8988T (cell line): ENCODE data around the gene STXBP2.
"Not testable (repeated sequence)": the region's sequence is repeated elsewhere in the genome, so short reads cannot be mapped to it uniquely, and the experiment has no call there.

Experiments used
- DNase-seq: peaks from one replicate; pipeline ENCODE4 v3.0.0; 2011

STXBP2 gene

DNA sequence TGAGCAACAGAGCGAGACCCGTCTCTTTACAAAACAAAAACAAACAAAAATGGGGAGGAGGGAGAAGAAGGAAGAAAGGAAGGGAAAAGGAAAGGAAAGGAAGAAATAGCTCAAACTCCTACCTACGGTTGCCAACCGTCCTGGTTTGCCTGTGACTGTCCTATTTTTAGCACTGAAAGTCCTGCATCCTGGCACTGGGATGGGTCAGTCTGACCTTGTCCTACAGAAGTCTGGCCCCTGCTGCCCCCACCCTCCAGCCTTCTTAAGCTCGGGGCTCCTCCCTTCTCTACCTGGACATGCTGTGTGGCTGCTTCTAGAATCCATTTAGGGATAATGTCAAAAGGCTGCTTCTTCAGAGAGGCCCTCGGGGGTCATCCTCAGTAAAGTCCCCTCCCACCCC lies 1.2 kb upstream of the STXBP2 start:
- no peak for DNase-seq

DNA sequence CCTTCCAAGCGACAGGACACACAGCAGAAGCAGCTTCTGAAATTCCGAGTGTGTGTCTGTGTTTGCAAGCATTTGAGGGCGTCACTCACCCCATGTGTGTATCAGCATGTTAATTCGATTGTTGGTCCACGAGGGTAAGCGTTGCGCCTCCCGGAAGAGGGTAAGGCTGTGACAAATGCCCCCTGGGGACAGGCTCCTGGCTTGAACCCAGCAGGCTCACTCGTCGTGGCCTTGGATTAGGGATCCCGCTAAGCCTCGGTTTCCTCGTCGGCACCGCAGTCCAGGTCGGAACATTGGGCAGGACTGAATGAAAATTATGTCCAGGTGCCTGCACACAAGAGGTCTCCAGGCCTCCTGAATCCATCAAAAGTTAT lies 606 bp upstream of the STXBP2 start:
- no peak for DNase-seq

DNA sequence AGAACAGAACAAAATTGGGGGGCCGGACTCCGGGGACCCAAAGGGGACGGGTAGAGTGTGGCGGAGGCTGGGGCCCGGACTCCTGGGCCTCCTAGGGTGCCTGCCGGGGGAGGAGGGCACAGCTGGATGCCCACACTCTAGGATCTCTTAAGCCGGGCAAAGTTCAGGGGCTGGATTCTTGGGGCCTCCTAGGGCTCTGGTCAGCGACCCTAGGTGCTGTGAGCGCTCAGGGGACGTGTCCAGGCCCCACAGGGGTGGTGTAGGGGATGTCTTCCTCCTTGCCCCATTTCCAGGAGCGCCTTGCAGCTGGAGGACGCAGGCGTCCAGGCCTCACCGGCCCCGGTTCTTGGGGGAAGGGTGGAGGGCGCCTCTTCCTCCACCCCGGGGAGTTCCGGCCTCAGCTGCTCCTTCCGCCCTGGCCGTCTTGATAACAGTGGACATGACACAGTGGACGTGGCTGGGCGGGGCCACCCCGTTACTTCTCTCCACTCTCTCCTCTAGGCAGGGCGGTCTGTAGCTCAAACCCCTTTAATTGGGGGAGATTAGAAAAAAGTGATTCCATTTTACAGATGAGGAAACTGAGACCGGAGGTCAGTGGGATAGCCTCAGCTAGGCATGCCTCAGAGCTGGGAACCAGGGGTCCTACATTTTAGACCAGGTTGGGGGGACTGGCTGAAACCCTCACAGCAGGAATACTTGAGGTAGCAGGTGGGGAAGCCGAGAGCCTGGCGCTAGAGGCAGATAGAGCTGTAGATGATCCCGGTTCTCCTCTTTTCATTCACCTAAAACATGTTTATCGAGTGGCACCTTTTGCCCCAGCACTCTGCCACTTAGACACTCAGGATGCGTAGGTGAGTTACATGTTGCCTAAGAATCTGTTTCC lies 705 bp downstream of the STXBP2 start:
- DNase-seq, result no peak

DNA sequence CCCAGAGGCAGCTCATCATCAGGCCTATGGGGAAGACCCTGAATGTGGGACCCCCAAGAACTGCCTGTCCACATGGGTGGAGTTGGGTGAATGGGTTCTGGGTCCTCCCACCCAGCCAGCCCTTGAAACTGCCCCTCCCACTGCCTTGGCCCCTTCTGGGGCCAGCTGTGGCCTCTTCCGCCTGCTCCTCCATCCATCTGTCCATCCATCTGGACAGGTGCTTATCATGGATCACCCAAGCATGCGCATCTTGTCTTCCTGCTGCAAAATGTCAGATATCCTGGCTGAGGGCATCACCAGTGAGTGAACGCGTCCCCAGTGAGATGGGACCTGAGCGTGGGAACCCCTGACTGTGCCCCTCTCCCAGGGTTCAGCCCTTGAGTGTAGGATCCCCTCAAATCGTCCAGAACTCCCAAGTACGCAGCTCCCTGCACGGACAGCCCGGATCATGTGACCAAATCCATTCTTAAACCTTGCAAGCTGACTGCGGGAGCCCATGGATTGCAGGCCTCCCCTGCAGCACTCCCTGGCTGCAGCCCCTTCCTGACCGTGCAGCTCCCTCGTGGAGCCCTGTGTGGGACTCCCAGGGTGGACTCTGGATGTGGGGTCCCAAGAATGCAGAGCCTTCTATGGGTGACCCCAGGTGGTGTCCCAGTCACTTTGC lies 2.0 kb downstream of the STXBP2 start:
- no peak for DNase-seq

DNA sequence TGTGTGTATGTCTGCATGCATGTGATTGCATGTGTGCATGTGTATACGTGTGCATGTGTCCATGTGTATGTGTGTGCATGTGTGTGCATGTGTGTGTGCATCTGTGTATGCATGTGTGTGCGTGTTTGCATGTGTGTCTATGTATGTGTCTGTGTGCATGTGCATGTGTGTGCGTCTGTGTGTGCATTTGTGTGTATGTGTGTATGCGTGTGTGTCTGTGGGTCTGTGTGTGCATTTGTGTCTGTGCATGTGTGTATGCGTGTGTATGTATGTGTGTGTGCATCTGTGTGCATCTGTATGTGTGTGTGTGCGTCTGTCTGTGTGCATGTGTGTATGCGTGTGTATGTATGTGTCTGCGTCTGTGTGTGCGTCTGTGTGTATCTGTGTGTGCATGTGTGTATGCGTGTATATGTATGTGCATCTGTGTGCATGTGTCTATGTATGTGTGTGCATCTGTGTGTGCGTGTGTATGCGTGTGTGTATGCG lies 3.0 kb downstream of the STXBP2 start:
- no peak for DNase-seq

DNA sequence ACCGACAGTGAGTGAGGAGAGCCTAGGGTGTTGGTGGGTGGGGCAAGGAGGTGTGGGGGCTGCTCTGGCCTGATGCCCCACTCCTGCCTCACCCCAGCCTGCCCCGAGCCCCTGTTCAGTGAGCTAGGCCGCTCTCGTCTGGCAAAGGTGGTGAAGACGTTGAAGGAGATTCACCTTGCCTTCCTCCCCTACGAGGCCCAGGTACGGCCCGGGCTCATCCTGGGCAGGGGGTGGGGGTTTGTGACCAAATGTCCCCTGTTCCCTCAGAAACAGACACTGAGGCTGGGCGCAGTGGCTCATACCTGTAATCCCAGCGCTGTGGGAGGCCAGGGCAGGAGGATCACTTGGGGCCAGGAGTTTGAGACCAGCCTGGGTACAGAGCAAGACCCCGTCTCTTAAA lies 3.9 kb downstream of the STXBP2 start:
- DNase-seq, result no peak

DNA sequence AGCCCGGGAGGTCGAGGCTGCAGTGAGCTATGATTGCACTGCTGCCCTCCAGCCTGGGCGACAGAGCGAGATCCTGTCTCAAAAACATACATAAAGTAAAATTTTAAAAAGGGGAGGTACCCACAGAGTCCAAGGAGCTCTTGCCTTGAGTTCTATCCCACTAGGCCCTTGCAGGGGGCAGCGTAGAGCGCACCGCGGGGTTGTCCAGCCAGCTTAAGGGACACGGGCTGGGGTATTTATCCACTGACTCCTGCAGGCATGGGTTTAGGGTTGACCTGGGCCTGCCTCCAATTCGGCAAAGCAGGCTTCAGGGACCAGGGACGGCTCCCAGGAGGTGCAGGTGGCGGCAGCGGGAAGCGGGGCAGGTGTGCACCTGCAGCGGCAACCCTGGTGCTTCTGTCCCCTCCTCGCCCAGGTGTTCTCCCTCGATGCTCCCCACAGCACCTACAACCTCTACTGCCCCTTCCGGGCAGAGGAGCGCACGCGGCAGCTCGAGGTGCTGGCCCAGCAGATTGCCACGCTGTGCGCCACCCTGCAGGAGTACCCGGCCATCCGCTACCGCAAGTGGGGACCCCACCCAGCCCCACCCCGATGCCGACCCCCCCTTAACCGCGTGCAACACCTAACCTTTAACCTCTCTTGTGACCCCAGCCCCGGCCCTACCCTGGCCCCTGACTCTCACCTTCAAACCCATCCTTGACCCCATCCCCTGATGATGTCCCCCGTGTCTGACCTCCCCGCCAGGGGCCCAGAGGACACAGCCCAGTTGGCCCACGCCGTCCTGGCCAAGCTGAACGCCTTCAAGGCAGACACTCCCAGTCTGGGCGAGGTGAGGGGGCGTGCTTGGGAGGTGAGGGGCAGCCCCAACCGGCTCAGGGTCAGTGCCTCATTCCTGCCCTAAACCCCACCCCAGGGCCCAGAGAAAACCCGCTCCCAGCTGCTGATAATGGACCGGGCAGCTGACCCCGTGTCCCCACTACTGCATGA lies 4.7 kb downstream of the STXBP2 start:
- no peak for DNase-seq

DNA sequence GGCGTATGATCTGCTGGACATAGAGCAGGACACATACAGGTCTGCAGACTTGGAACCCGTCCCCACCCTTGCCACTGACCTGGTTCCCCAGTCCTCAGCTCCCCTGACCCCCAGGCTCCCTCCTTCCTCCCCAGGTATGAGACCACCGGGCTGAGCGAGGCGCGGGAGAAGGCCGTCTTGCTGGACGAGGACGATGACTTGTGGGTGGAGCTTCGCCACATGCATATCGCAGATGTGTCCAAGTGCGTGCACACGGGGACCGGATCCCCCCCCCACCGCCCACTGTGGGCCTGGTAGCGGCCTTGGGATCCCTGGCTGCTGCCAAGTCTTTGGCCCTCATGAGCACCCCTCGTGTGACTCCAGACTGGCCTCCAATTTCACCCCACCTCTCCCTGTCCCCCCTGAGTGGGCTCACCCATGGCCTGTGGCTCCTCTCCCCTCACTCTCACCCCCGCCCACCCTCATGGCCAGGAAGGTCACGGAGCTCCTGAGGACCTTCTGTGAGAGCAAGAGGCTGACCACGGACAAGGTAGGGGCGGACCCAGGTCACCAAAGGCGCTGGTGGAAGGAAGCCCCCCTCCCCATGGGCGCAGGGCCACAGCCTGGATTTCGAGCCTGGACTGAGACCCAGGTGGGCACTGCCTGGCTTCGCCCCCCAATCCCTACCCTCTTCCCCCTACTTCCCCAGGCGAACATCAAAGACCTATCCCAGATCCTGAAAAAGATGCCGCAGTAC lies 5.6 kb downstream of the STXBP2 start:
- no peak for DNase-seq

DNA sequence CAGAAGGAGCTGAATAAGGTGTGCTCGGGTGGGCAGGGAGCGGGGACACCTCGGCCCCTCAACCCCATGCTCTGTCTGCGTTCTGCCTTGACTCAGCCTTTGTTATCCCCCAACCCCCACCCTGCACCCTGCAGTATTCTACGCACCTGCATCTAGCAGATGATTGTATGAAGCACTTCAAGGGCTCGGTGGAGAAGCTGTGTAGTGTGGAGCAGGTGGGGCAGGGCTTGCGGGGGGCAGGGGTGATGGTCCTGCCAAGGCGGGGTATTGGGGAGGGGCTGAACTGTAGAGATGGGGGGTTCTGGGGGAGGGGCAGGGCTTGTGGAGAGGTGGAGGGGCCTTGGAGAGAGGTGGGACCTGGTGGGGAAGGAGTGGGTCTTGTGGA lies 6.1 kb downstream of the STXBP2 start:
- DNase-seq, result no peak

DNA sequence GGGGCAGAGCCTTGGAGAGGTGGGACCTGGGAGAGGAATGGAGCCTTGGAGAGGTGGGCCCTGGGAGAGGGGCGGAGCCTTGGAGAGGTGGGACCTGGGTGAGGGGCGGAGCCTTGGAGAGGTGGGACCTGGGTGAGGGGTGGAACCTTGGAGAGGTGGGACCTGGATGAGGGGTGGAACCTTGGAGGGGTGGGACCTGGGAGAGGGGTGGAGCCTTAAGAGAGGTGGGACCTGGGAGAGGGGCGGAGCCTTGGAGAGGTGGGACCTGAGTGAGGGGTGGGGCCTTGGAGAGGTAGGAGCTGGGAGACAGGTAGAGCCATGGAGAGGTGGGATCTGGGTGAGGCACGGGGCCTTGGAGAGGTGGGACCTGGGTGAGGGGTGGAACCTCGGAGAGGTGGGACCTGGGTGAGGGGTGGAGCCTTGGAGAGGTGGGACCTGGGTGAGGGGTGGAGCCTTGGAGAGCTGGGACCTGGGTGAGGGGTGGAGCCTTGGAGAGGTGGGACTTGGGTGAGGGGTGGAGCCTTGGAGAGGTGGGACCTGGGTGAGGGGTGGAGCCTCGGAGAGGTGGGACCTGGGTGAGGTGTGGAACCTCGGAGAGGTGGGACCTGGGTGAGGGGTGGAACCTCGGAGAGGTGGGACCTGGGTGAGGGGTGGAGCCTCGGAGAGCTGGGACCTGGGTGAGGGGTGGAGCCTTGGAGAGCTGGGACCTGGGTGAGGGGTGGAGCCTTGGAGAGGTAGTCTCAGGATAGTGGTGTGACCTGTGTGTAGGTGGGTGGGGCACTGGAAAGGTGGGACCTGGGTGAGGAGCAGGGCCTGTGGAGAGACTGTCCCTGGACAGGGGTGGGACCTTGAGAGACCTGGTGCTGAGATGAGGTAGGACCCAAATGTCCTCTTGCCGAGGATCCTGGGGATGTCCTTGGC lies 7.0 kb downstream of the STXBP2 start:
- DNase-seq, result not testable (repeated sequence)

DNA sequence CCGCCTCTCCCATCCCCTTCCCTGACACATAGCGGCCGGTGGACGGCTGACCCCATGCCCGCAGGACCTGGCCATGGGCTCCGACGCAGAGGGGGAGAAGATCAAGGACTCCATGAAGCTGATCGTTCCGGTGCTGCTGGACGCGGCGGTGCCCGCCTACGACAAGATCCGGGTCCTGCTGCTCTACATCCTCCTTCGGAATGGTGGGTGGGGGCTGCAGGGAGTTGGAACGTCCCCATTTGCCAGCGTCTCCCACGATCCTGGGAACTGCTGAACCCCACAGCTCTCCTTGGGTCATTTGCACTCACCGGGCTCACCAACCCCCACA lies 7.6 kb downstream of the STXBP2 start:
- no peak for DNase-seq

DNA sequence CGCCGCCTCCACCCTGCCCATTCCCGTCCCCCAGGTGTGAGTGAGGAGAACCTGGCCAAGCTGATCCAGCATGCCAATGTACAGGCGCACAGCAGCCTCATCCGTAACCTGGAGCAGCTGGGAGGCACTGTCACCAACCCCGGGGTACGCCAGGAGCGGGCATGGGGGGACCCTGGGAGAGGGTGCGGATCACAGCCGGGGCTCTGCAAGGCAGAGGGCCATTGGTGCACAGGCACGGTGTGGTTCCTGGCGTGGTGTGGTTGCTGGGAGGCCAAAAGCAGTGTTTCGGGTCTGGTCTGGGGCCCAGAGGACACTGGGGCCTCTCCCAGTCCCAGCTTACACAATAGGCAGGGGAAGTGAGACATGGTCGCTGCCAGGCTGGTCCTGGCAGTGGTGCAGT lies 8.3 kb downstream of the STXBP2 start:
- no peak for DNase-seq

DNA sequence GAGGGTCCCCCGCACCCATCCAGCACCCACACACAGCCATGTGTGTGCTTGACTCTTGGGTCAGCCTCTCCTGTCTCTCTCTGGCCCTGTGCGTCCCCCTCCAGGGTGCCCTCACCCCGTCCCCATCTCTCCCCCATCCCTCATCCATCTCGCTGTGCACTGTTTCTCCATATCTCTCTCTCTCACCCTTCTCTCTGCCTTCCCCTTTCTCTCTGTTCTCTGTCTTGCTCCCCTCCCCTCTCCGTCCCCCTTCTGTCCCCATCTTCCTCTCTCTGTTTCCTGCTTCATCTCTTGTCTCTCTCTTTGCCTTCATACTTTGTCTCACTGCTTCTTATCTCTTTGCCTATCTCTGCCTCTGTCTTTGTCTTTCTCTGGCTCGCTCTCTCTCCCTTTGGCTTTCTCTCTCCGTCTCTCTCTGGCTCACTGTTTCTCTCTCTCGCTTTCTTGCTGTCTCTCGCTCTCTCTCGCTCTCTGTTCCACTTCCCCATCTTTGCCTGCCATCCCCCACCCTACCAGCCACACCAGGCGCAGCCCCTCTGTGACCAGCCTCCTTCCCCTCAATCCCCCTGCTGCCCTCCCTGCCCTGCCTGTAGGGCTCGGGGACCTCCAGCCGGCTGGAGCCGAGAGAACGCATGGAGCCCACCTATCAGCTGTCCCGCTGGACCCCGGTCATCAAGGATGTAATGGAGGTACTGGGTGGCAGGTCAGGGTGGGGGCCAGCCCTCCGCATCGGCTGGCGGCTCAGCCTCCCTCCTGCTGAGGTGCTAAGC lies 8.9 kb downstream of the STXBP2 start:
- no peak for DNase-seq

DNA sequence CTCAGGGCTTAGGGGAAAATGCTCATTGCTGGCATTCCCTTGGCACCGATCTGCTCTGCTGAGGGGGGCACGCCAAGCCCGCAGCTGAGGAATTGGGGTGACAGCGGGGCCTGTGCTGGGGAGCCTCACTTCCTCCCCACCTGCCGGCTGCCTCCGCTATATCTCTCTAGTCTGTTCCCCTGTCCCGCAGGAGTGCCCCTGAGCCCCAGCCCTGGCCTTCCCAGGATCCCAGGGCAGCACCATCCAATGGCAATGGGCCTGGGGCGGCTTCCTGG lies 9.5 kb downstream of the STXBP2 start:
- DNase-seq, result no peak

DNA sequence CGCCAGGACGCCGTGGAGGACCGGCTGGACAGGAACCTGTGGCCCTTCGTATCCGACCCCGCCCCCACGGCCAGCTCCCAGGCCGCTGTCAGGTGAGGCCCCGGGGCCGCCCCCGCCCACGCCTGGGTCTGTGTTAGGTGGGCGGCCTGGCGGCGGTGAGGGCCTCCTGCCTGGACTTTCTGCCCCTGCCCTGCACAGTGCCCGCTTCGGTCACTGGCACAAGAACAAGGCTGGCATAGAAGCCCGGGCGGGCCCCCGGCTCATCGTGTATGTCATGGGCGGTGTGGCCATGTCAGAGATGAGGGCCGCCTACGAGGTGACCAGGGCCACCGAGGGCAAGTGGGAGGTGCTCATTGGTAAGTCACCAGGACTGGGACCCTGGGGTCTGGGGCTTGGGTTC lies 10.2 kb downstream of the STXBP2 start:
- DNase-seq, result no peak

DNA sequence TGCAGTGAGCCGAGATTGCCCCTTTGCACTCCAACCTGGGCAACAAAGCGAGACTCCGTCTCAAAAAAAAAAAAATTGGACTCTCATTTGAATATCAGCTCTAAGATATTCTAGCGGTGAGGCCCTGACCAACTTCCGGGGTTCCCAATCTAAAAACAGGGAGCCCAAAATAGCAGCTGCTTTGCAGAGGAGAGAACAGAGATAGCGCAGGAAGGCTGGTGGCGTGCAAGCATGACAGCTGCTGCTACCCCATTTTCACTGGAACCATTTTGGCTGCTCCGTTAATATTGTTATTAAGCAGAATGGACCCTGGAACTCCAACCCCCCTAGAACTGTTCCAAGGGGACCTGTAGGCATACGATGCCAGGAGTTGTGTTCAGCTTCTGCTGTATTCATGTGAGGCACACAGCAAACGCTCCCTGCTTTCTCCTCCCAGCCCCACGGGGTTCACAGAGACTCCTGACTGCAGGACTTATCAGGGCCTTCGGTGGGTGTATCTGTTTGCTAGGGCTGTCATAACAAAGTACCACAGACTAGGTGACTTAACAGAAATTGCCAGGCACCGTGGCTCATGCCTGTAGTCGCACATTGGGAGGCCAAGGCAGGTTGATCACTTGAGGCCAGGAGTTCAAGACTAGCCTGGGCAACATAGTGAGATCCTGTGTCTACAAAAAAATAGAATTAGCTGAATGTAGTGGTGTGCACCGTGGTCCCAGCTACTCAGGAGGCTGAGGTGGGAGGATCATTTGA lies 11.5 kb downstream of the STXBP2 start:
- DNase-seq, result no peak

DNA sequence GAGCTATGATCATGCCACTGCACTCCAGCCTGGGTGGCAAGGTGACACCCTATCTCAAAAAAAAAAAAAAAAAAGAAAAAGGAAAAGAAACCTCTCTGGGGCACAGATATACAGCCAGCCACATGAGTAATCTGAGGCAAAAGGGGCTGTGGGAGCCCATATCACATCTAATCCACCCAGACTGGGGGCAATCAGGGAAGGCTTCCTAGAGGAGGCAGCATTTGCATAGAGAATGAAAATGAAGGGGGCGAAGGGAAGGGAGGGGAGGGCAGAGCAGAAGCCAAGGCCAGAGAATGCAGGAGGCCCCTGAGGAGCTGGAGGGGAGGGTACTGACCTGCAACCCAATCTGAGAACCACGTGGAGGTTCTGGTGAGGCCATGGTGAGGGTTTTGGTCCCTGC lies 13.2 kb downstream of the STXBP2 start:
- no peak for DNase-seq

DNA sequence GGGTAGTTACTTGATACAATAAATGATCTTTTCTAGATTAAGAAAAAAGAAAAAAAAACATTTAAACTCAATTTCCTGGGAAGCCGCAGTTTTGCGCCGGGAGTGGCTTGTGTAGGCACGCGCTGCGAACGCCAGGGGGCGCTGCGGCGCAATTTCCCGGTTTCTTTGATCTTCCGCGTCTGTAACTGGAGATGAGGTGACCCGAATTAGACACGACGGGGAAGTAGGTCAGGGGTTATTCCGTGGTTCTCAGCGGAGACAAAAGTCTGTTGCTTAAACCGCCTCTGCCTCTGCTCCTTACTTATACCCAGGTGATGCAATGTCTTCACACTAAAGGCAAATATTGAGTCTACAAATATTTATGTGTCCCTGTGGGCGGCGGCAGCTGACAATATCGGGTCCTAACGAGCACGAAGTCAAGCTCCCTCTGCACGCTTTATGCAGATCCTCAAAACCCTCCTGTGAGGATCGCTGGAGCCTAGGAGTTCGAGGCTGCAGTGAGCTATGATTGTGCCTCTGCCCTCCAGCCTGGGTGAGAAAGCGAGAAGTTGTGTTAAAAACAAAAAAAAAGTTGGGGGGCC lies 15.2 kb downstream of the STXBP2 start:
- DNase-seq, result no peak

DNA sequence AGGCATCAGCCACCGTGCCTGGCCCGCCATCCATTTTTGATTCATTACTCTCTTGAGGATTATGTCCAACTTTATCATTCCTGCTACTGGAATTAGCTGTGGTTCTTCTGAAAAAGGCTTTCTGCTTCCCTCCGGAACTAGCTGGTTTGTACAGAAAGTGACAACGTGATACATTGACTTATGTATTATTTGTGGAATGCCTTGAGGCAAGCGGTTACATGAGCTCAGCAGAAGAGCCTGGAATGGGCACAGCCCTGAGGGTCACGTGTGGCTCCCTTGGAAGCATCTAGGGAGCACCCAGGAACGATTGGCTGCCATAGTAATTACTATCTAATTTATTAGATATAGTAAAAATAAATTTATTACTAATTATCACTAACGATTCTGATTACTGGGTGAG lies 17.5 kb downstream of the STXBP2 start:
- DNase-seq, result no peak

DNA sequence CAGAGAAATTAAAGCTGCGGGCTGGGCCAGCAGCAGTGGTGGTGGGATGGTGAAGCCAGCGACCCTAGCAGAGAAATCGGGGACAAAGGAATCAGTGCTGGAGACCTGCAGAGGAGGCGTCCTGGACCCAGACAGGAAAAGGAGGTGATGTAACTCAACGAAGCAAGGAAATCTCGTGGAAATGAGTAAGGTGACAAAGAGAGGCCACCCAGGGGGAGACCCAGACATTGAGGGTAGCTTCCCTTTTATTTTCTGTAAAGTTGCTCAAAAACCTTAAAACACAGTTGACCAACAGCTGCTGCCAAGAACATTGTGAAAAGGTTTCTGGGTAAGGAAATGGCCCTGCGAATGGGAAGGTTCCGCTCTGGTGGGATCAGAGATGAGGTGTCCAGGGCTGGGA lies 18.7 kb downstream of the STXBP2 start:
- no peak for DNase-seq
